ENCODE results near the gene ACAN. TPM values are rescaled to one million over a fixed set of nuclear protein-coding genes. Genes with fewer than 3 reads are reported as not detected.

The ACAN gene
- total RNA-seq, 1 experiment from 2014 or later = 1.4 TPM

- TF ChIP-seq RORB (CRISPR knock-in tag; IDR thresholded peaks at IDR 0.05) (no peak), E2F5 (CRISPR knock-in tag; IDR thresholded peaks at IDR 0.05) (peak; percentile 79; the same call in 1 of the 2 replicates), ZBTB21 (CRISPR knock-in tag; IDR thresholded peaks at IDR 0.05; ENCODE audit: borderline replicate concordance) (peak; percentile 44; the same call in 1 of the 2 replicates), ESRRA (CRISPR knock-in tag; IDR thresholded peaks at IDR 0.05; ENCODE audit: borderline replicate concordance) (peak; percentile 18; the same call in 1 of the 2 replicates)
These were observed 110.0 kb downstream of the ACAN start, which contains the start of gene MFGE8 (continued) for GRCh38 chr15:88913017-88913849.

- Mint-ChIP-seq H3K4me1 (peaks cover 41% of the 10 kb centered on the region), H3K36me3 (peaks cover 32% of the 10 kb centered on the region), H3K27me3 (ENCODE audit: low read depth) (no peaks in the 10 kb centered on the region), H3K4me3 (peak overlapping the region; percentile 85), H3K27ac (peak overlapping the region; percentile 93; the same call in 1 of the 2 replicates), H3K9me3 (peaks cover 3% of the 10 kb centered on the region; the same call in 1 of the 2 replicates)
- no peak for DNase-seq (ENCODE audit: low spot score)
- ChIA-PET CTCF (interaction anchor here (1.1 to 3.6 kb wide), 2 partner anchors 9 to 90 kb away, joined by 3 to 18 read pairs; no protein-coding TSS in a partner anchor), POLR2A (interaction anchor here (0.6 to 3.4 kb wide), 6 partner anchors 9 to 175 kb away, joined by 3 to 17 read pairs (median 4); partner anchors contain the start of gene ABHD2)
- ATAC-seq = no peak
- TF ChIP-seq E2F5 (CRISPR knock-in tag; IDR thresholded peaks at IDR 0.05) (no peak), ETV6 (CRISPR knock-in tag; IDR thresholded peaks at IDR 0.05) (no peak), E2F1 (CRISPR knock-in tag; IDR thresholded peaks at IDR 0.05) (no peak), GRHL2 (CRISPR knock-in tag; IDR thresholded peaks at IDR 0.05; ENCODE audit: insufficient replicate concordance, severe bottlenecking) (no peak), ZNF512 (CRISPR knock-in tag; IDR thresholded peaks at IDR 0.05; ENCODE audit: borderline replicate concordance) (no peak), PRDM15 (CRISPR knock-in tag; IDR thresholded peaks at IDR 0.05) (no peak), SMAD4 (CRISPR knock-in tag; IDR thresholded peaks at IDR 0.05) (no peak), CTCF (IDR thresholded peaks at IDR 0.05) (no peak), ZNF138 (CRISPR knock-in tag; conservative IDR thresholded peaks at IDR 0.05) (no peak), FOXK1 (CRISPR knock-in tag; IDR thresholded peaks at IDR 0.05) (no peak), ATF2 (CRISPR knock-in tag; IDR thresholded peaks at IDR 0.05; ENCODE audit: borderline replicate concordance, low read depth) (no peak), AFF4 (CRISPR knock-in tag; IDR thresholded peaks at IDR 0.05; ENCODE audit: borderline replicate concordance) (no peak), RORB (CRISPR knock-in tag; IDR thresholded peaks at IDR 0.05) (no peak), MLX (CRISPR knock-in tag; IDR thresholded peaks at IDR 0.05) (no peak)
These were observed 110.6 kb downstream of the ACAN start for GRCh38 chr15:88913850-88914169.

Data from WTC11 (cell line).